GM19438 (cell line): ENCODE data around the gene PANK4.

Source experiments
- ATAC-seq: cut with Tn5 transposase; IDR thresholded peaks from one replicate; pipeline ENCODE4 v1.9.1; 2021; ENCODE audit warnings: low read depth; ENCODE audit not compliant: unreplicated experiment

Gene PANK4

DNA sequence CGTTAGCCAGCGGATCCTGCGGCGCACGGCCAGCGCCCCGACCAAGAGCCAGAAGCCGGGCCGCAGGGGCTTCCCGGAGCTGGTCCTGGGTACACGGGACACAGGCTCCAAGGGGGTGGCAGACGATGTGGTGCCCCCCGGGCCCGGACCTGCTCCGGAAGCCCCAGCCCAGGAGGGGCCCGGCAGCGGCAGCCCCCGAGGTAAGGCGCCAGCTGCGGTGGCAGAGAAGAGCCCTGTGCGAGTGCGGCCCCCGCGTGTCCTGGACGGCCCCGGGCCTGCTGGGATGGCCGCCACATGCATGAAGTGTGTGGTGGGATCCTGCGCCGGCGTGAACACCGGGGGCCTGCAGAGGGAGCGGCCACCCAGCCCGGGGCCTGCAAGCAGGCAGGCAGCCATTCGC is 24.2 kb downstream of the PANK4 start:
- no peak for ATAC-seq

GRCh38 chr1:2501820-2502119 is 24.6 kb downstream of the PANK4 start:
- ATAC-seq: no peak

DNA sequence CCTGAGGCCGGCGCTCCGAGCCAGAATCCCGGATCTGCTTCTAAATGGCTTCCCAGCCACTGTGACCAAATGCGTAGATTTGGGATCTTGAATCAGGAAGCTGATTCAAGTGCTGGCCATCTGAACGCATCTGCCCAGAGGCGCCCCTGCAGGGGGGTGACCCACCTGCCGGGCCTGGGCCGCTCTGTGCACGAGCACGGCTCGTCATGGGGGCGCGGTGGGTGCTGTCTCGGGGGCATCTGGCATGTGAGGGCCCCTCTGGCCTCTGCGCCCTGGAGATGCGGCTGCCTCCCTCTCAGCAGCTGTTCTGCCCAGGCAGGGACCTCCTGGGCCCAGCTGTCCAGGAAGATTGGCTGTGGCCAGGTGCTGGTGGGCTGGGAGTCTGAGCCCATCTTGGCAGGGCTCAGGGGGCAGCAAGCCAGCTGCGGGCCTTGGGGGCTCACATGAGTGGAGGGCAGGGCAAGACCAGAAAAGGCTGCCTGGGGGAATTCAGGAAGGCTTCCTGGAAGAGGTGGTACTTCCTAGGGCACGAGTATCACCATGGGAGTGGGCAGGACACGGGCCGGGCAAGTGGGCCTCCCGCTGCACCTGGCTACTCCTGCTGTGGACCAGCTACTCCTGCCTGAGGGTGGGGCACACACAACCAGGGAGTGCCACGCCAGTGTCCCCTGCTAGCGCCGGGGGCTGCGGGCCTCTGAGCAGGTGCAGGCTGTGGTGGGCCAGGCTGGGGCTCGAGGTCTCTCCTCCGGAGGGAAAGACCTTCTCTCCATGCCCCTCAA is 25.2 kb downstream of the PANK4 start:
- no peak for ATAC-seq

DNA sequence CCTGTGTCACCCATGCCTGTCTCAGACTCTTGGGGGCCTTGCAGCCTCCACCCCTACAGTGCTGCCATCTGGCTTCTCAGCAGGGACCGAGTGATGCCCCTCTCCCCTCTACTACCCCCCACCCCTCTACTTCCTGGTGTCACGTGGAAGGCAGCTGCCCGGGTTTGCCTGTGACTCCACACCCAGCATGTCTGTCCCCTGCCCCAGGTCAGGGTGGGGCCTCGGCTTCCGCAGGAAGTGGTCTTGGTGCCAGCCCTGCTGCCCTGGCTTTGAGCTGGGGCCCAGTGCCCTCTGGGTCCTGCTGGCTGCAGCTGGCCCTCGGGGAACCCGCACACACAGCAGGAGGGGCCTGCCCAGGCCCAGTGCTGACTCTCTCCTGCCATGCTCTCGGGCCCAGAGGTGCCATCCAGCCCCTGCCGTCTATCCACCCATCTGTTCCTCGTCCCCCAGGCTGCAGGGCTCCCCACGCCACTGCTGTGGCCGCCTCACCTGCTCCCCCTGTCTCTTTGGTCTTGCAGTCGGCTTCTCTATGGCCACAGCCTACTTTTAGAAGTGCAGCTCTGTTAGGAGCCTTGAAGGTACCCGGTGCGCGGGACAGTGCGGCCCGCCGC is 26.3 kb downstream of the PANK4 start:
- ATAC-seq: no peak

GRCh38 chr1:2499260-2499659 is 27.1 kb downstream of the PANK4 start:
- no peak for ATAC-seq

GRCh38 chr1:2498648-2499047 is 27.7 kb downstream of the PANK4 start:
- ATAC-seq: no peak

GRCh38 chr1:2497891-2498290 is 28.5 kb downstream of the PANK4 start:
- ATAC-seq: no peak

- ATAC-seq: no peak
Observed at GRCh38 chr1:2496746-2497145, 29.6 kb downstream of the PANK4 start.

GRCh38 chr1:2496087-2496622 is 30.2 kb downstream of the PANK4 start:
- no peak for ATAC-seq

DNA sequence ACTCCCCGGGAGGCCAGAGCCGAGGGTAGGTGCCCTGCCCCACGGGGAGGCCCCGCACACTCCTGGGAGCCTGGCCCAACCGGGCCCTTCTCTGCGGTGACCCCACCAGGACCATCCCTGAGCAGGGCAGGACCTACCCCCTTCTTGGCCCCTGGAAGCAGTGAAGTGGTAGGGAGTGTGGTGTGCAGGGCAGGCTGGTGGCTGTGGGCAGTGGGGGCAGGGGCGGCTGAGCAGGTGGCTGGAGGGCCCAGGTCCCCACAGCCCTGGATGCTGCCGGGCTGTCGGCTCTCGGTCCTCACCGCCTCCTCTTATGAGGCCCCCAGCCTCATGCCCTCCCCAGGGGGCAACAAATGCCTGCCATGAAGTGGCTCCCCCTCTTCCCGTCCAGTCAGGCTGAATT is 30.9 kb downstream of the PANK4 start:
- ATAC-seq: no peak

- no peak for ATAC-seq
Observed at GRCh38 chr1:2495026-2495425, 31.4 kb downstream of the PANK4 start.

GRCh38 chr1:2494323-2494693 is 32.1 kb downstream of the PANK4 start:
- ATAC-seq: no peak

- ATAC-seq: no peak
Observed at GRCh38 chr1:2493691-2494322, 32.6 kb downstream of the PANK4 start.

GRCh38 chr1:2493218-2493617 is 33.2 kb downstream of the PANK4 start:
- no peak for ATAC-seq

GRCh38 chr1:2492091-2492490 is 34.3 kb downstream of the PANK4 start:
- no peak for ATAC-seq

GRCh38 chr1:2489615-2490014 is 36.8 kb downstream of the PANK4 start:
- no peak for ATAC-seq

DNA sequence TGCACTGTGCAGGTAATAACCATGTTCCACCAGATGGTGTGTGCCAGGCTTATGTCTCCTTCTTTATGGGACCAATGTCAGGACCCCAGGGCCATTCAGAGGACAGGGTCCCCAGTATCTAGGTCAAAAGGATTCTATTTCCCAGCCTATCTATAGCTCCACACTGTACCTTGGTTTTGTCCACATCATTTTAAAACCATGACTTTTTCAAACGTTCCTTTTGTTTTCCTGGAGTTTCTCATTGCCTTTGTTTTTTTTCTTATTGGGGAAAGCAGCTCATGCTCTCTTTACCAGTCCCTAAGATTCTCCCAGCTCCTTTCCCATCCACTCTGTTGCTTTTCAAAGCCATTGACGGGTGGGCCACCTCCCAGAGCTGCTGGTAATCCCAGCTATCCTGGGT is 37.7 kb downstream of the PANK4 start:
- no peak for ATAC-seq

DNA sequence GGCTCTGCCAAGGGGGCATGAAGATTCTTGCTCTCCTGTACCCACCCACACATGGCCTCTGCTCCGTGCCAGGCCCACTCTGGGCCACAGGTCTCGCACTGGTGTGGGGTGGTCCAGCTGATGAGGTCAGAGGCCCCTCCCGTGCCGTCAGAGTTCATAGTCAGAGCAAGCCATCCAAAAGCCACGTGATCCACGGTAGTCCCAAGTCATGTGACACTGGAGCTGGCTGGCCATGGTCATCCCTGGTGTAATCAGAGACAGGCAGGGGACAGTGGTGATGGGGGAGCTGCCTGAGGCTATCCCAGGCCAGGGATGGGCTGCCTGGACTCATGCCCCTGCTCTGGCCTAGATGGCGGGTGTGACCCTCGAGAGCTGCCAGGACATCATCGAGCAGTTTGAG is 39.8 kb downstream of the PANK4 start:
- ATAC-seq: no peak

DNA sequence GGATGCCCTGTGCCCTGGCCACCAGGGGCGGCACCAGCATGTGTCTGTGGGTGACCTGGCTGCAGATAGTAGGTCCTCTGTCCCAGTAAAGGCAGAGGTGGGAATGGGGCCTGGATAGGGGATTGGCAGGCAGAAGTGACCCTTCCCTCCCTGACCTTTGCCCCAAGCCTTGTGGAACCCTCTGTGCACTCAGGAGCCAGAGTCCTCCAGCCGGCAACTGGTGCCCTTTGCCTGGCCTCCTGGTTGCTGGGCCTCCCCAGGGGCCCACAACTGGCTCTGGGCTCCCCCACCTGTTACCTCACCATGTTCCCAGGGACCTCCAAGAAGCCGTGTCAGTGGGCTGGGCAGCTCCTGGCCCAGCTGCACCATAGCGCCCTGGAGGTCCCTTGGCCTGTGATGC is 40.4 kb downstream of the PANK4 start:
- no peak for ATAC-seq

GRCh38 chr1:2483970-2484369 is 42.4 kb downstream of the PANK4 start:
- no peak for ATAC-seq

DNA sequence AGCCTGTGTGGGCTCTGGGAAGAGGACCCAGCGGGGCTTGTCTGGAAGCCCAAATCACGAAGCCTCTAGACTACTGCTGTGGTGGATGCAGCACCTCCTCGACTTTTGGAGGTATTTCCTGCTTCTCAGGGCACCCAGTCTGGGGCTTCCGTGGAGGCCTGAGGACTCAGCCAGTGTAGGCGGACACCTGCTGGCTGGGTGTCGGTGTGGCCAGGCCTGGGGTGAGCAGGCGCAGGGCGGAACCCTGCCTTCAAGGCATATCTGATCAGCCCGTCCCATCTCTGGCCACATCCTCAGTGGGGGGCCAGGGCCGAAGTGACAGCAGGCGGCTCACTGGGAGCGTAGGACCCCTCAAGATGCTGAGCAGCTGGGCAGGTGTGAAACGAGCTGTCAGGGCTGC is 43.4 kb downstream of the PANK4 start:
- ATAC-seq: no peak

DNA sequence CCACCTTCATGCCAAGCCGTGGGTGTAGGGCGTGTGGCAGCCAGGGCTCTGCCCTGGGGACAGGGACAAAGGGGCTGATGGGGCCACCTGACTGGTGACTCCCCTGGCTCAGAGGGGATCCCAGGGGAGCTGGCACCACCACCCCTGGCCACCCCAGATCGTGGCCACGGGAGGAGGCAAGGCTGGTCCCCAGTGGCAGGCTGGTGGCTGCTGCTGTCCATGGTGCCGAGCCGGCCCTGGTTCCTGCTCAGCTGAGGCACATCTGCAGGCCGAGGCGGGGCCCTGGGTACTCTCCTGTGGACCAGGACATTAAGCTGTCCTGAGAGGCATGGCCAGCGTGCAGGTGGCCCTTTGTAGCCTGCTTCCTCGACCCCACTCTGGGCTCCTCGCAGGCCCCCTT is 43.8 kb downstream of the PANK4 start:
- no peak for ATAC-seq
